ENCODE results near the gene SOX1.

The SOX1 gene

DNA sequence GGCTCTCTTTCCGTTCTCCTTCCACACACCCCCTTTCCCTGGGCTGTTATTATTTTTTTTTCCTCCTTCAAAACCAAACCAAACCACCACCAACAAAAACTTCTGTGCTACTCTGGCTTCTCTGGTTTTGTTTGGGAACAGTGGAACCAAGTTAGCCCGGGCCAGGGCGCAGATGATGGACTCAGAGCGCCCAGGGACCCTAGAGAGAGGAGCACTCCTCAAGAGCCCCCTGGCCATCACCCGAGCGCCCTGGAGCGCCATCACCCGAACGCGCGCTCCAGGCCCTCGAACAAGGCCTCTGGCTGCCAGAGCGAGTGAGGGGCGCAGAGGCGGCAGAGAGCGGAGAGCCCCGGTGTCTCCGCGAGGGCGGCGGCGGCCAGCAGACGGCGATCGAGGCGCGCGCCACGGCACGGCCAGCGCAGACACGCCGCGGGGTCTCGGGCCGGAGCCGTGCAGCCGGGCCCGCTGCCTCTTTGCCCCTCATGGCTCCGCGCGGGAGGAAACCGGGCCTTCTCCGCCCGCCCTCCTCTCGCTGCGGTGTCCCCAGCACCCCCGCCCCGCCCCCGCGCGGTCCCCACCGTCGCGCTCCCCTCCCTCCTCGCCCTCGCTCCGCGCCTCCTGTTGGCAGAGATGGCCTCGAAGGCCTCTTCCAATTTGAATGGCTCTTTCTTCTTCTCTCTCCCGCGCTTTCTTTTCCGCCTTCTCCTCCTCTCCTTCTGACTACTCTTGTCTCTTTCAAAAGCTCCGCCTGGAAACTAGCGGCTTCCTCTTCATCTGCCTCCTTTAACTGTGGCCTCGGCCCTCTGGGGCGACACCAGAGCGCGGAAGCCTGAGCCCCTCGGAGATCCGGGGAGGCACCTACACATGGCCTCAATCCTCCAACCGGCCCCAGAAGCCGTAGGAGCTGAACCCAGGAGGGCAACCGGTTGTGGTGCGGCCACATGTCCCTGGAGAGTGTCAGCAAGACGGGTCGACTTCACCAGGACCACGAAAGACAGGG, 4.1 kb upstream of the SOX1 start:
- no peaks in the 10 kb centered on the region for H3K9me3 Mint-ChIP-seq
- H3K27ac Mint-ChIP-seq: no peak overlapping the region
- intact Hi-C loops (cut with micrococcal nuclease): no loop called here
- no peaks in the 10 kb centered on the region for H3K36me3 Mint-ChIP-seq (ENCODE audit: low read depth)
- no peak overlapping the region for H3K4me3 Mint-ChIP-seq
- H3K4me1 Mint-ChIP-seq (ENCODE audit: low read depth): no peaks in the 10 kb centered on the region
- H3K27me3 Mint-ChIP-seq: peaks cover 92% of the 10 kb centered on the region

DNA sequence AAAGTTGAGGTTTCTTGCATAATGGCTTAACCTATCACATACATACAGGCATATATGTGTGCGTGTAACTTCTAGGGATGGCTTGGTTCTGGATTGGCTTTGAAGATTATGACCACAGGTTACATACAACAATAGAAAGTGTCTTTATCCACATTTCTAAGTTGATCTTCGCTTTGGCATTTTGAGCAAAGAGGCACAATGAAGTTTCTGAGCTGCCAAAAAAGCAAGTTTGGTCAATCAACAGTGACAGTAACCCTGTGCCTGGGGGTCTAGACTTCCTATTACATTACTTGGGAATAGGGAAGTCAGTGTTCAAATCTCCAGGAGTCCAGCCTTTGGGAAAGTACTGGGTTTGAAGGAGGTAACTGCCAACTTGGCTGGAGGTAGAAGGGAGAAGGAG, 3.1 kb upstream of the SOX1 start:
- intact Hi-C loops (cut with micrococcal nuclease): no loop called here
- no peak overlapping the region for H3K4me3 Mint-ChIP-seq
- no peak overlapping the region for H3K27ac Mint-ChIP-seq

DNA sequence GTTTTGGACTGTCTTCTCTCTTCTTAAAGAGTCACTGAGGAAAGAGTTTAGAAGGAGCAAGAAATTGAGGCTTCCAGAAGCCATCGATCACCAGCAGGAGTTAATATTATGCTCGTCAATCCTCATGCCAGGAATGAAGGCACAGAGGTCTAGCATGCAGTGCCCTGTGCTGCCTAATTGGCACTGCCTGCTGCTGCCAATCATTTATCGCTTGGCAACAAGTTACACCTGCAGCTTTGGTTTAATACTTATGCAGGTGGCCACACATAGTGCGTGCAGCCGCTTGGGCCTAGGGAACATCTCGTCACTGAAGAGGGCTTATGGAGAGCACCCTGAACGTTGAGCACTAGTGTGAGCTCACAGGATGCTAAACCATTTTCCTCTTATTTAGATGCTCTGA, 2.7 kb upstream of the SOX1 start:
- H3K9me3 Mint-ChIP-seq: no peaks in the 10 kb centered on the region
- H3K36me3 Mint-ChIP-seq (ENCODE audit: low read depth): no peaks in the 10 kb centered on the region
- intact Hi-C loops (cut with micrococcal nuclease): no loop called here
- H3K4me3 Mint-ChIP-seq: no peak overlapping the region
- H3K4me1 Mint-ChIP-seq (ENCODE audit: low read depth): no peaks in the 10 kb centered on the region
- H3K27ac Mint-ChIP-seq: no peak overlapping the region
- peaks cover 83% of the 10 kb centered on the region for H3K27me3 Mint-ChIP-seq

More for the DNA sequence above, 3.1 kb upstream of the SOX1 start:
- H3K9me3 Mint-ChIP-seq: no peaks in the 10 kb centered on the region
- H3K36me3 Mint-ChIP-seq (ENCODE audit: low read depth): no peaks in the 10 kb centered on the region
- H3K4me1 Mint-ChIP-seq (ENCODE audit: low read depth): no peaks in the 10 kb centered on the region
- peaks cover 83% of the 10 kb centered on the region for H3K27me3 Mint-ChIP-seq

DNA sequence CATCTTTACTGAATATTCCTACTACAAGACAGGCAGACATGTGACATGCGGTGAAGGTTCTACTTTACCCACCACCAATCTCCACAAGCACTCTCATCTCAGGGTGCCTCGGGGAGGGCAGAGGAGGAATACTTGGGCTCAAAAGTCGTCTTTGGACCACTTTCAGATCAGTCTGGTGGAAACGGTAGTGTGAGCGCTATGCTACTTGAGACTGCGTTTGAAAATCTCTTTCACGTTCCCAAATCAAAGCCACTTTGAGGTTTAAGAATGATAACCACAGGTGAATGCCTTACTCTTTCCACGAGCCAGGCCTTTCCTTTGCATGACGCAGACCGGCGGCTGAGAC, 1.5 kb upstream of the SOX1 start:
- intact Hi-C loops (cut with micrococcal nuclease): no loop called here
- Mint-ChIP-seq H3K27me3 (peaks cover 81% of the 10 kb centered on the region), H3K4me3 (no peak overlapping the region), H3K9me3 (no peaks in the 10 kb centered on the region), H3K4me1 (ENCODE audit: low read depth) (no peaks in the 10 kb centered on the region), H3K27ac (no peak overlapping the region), H3K36me3 (ENCODE audit: low read depth) (no peaks in the 10 kb centered on the region)

DNA sequence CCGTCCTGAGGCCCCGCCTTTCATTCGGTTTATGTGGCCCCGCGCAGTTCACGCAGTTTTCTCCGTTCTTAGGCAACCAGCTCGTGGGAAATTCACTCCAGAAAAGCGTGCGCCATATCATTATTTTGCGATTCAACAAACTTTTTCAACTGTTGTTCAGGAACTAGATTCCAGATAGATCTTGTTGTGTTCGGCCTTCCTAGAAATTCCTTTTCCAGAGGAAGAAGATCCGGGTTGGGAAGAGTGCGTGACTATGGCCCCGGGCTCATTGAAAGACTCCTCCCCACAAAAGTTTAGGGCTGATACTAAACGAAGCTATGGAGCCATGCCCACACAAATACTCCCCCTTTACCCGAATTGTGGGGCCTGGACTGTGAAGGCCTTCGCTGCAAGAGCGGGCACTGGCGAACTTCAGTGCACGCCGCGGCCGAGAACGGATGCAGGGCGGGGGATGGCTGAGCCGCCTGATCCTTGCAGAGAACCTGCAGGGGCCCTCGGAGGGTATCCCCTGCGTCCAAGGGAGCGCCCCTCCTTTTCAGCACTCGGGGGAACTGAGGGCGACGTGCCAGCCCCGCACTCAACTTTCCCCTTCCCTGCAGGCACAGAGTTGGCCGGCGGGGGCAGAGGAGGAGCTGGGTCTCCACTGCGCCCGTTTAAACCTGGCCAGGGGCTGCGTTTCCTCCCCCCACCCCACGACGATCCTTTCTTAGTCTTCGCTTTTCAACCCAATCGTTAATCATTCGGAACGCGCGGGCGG, 904 bp upstream of the SOX1 start:
- H3K27me3 Mint-ChIP-seq: peaks cover 81% of the 10 kb centered on the region
- no peaks in the 10 kb centered on the region for H3K9me3 Mint-ChIP-seq
- intact Hi-C loops (cut with micrococcal nuclease): no loop called here
- H3K4me3 Mint-ChIP-seq: peak overlapping the region; percentile 38
- H3K36me3 Mint-ChIP-seq (ENCODE audit: low read depth): no peaks in the 10 kb centered on the region
- H3K4me1 Mint-ChIP-seq (ENCODE audit: low read depth): no peaks in the 10 kb centered on the region
- H3K27ac Mint-ChIP-seq: no peak overlapping the region

DNA sequence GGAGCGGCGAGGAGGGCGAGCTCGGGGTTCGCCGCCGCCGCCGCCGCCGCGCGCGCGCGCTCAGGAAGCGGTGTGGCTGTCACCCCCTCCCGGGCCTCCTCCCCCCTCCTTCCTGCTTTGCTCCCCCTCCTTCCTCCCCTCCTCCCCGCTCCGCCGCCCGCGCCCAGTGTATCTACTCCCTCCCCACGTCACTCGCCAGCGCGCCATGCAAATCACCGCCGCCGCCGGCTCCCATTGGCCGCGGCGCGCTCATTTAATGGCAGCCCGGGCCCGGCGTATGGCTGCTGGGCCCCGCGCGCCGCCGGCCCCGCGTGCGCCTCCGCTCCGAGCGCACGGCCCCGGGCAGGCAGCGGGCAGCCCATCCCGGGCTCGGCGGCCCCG, 335 bp upstream of the SOX1 start:
- no peaks in the 10 kb centered on the region for H3K4me1 Mint-ChIP-seq (ENCODE audit: low read depth)
- peak overlapping the region; percentile 38 for H3K4me3 Mint-ChIP-seq
- H3K9me3 Mint-ChIP-seq: no peaks in the 10 kb centered on the region
- H3K27me3 Mint-ChIP-seq: peaks cover 81% of the 10 kb centered on the region
- intact Hi-C loops (cut with micrococcal nuclease): no loop called here
- no peaks in the 10 kb centered on the region for H3K36me3 Mint-ChIP-seq (ENCODE audit: low read depth)
- H3K27ac Mint-ChIP-seq: no peak overlapping the region

DNA sequence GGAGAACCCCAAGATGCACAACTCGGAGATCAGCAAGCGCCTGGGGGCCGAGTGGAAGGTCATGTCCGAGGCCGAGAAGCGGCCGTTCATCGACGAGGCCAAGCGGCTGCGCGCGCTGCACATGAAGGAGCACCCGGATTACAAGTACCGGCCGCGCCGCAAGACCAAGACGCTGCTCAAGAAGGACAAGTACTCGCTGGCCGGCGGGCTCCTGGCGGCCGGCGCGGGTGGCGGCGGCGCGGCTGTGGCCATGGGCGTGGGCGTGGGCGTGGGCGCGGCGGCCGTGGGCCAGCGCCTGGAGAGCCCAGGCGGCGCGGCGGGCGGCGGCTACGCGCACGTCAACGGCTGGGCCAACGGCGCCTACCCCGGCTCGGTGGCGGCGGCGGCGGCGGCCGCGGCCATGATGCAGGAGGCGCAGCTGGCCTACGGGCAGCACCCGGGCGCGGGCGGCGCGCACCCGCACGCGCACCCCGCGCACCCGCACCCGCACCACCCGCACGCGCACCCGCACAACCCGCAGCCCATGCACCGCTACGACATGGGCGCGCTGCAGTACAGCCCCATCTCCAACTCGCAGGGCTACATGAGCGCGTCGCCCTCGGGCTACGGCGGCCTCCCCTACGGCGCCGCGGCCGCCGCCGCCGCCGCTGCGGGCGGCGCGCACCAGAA, 1.1 kb downstream of the SOX1 start:
- intact Hi-C loops (cut with micrococcal nuclease): no loop called here
- peaks cover 81% of the 10 kb centered on the region for H3K27me3 Mint-ChIP-seq
- H3K4me1 Mint-ChIP-seq (ENCODE audit: low read depth): no peaks in the 10 kb centered on the region
- H3K4me3 Mint-ChIP-seq: no peak overlapping the region
- H3K36me3 Mint-ChIP-seq (ENCODE audit: low read depth): no peaks in the 10 kb centered on the region
- H3K9me3 Mint-ChIP-seq: no peaks in the 10 kb centered on the region
- H3K27ac Mint-ChIP-seq: no peak overlapping the region

DNA sequence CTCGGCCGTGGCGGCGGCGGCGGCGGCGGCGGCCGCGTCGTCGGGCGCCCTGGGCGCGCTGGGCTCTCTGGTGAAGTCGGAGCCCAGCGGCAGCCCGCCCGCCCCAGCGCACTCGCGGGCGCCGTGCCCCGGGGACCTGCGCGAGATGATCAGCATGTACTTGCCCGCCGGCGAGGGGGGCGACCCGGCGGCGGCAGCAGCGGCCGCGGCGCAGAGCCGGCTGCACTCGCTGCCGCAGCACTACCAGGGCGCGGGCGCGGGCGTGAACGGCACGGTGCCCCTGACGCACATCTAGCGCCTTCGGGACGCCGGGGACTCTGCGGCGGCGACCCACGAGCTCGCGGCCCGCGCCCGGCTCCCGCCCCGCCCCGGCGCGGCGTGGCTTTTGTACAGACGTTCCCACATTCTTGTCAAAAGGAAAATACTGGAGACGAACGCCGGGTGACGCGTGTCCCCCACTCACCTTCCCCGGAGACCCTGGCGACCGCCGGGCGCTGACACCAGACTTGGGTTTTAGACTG, 1.7 kb downstream of the SOX1 start:
- H3K4me3 Mint-ChIP-seq: no peak overlapping the region
- H3K9me3 Mint-ChIP-seq: no peaks in the 10 kb centered on the region
- intact Hi-C loops (cut with micrococcal nuclease): no loop called here
- no peaks in the 10 kb centered on the region for H3K4me1 Mint-ChIP-seq (ENCODE audit: low read depth)
- H3K27me3 Mint-ChIP-seq: peaks cover 81% of the 10 kb centered on the region
- H3K36me3 Mint-ChIP-seq (ENCODE audit: low read depth): no peaks in the 10 kb centered on the region
- no peak overlapping the region for H3K27ac Mint-ChIP-seq

DNA sequence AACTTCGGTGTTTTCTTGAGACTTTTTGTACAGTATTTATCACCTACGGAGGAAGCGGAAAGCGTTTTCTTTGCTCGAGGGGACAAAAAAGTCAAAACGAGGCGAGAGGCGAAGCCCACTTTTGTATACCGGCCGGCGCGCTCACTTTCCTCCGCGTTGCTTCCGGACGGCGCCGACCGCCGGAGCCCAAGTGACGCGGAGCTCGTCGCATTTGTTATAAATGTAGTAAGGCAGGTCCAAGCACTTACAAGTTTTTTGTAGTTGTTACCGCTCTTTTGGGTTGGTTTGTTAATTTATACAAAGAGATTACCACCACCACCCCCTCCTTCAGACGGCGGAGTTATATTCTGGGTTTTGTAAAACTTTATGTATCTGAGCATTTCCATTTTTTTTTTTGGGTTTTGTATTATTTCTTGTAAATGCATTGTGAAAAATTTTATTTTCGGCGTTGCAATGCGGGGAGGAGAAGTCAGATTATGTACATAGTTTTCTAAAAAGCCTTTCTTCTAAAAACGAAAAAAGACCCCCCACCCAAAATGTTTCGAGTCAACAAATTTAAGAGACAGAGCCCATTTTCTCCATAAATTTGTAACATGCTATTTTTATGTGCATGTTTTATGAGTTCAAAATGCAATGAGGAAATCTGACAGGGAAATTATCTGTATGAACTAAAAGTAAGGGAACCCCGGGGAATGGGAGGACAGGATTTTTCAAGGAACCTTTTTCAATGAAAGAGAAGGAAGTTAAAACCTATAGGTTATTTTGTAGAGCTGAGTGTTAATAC, 2.3 kb downstream of the SOX1 start:
- Mint-ChIP-seq H3K27me3 (peaks cover 81% of the 10 kb centered on the region), H3K27ac (no peak overlapping the region)

DNA sequence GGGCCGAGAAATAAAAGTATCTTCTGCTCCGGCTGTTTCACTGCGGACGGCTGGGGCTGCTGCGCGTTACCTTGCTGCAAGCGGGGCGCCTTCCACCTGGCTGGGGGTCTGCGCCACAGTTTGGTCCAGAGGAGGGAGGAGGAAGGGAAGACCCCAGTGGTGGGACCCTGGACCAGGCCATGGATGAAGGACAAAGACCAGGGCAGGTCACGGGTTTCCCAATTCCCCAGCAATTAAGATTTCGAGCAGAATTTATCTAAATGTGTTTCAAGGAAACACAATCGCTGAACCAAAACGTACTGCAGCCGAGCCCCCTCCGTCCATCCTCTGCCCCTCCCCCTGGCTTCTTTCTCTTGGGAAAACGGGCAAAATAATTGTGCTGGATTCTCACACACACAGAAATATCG, 2.9 kb downstream of the SOX1 start:
- intact Hi-C loops (cut with micrococcal nuclease): no loop called here
- H3K4me3 Mint-ChIP-seq: no peak overlapping the region
- no peak overlapping the region for H3K27ac Mint-ChIP-seq
- H3K9me3 Mint-ChIP-seq: no peaks in the 10 kb centered on the region
- H3K27me3 Mint-ChIP-seq: peaks cover 83% of the 10 kb centered on the region
- H3K36me3 Mint-ChIP-seq (ENCODE audit: low read depth): no peaks in the 10 kb centered on the region
- H3K4me1 Mint-ChIP-seq (ENCODE audit: low read depth): no peaks in the 10 kb centered on the region

More for the DNA sequence above, 2.3 kb downstream of the SOX1 start:
- Mint-ChIP-seq H3K4me3 (no peak overlapping the region), H3K9me3 (no peaks in the 10 kb centered on the region), H3K4me1 (ENCODE audit: low read depth) (no peaks in the 10 kb centered on the region), H3K36me3 (ENCODE audit: low read depth) (no peaks in the 10 kb centered on the region)
- intact Hi-C loops (cut with micrococcal nuclease): no loop called here

DNA sequence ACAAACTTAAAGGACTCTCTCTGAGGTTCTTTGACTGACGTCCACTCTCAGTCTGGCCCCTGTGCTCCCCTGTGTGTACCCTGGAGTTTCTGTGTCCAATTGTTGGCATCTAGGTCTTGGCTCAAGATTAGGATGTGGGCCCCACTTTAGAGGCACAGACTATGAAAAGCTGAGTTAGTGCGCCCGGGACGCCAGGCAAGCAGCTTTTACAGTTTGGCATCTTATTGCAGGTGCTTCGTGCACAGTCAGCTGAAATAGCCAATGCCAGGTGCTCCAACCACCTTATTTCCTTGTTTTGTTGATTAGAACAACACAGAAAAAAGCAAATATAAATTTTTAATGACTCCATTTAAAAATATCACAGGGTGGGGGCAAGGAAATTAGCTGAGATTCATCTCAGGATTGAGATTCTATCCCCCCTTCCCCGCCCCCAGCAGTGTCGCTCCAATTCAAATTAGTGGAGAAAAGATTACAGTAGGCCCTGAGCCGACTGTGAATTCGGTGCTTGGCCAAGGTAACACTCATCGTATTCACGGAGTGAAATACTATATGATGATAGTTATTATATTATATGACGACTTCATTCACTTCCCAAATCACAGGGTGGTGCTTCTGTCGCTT, 4.3 kb downstream of the SOX1 start:
- no peaks in the 10 kb centered on the region for H3K4me1 Mint-ChIP-seq (ENCODE audit: low read depth)
- no peaks in the 10 kb centered on the region for H3K9me3 Mint-ChIP-seq
- no peak overlapping the region for H3K27ac Mint-ChIP-seq
- no peak overlapping the region for H3K4me3 Mint-ChIP-seq
- peaks cover 84% of the 10 kb centered on the region for H3K27me3 Mint-ChIP-seq
- intact Hi-C loops (cut with micrococcal nuclease): no loop called here
- H3K36me3 Mint-ChIP-seq (ENCODE audit: low read depth): no peaks in the 10 kb centered on the region

DNA sequence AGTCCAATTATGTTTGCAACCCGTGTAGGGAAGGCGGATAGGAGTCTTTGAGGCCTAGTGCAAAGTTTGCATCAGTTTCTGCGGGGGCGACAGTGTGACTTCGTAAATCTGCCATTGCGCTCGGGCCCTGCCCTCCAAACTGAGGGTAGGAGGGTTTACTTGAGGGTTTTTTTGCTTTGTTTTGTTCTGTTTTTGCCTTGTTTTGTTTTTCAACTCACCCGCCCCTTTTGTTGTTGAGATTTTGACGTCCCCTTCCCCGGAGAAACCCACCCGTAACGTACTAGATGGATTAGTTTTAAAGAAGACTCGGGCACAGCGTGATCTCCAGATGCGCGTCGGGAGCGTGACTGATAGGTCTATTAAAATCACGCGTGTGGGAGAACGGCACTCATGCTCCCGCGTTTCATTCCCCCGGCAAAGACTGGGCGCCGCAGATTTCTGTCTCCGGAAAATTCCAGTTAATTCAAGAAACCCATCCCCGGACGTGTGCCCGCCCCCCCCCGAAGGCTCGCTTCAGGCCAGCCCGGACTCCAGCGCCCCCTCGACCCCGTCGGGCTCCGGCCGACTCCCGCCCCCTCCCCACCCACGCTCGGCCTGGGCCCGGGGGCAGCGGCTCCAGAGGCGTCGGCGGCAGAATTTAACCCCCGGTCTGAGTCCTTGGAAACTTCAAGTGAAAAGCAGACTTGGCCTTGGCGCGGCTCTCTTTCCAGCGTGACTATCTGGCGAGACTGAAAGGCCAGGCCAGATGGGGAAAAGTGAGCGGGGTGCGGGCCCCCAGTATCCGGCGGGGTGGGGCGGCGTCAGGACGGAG, 5.0 kb downstream of the SOX1 start:
- Mint-ChIP-seq H3K27me3 (peaks cover 80% of the 10 kb centered on the region), H3K4me1 (ENCODE audit: low read depth) (no peaks in the 10 kb centered on the region), H3K36me3 (ENCODE audit: low read depth) (no peaks in the 10 kb centered on the region), H3K9me3 (no peaks in the 10 kb centered on the region), H3K27ac (no peak overlapping the region), H3K4me3 (no peak overlapping the region)
- intact Hi-C loops (cut with micrococcal nuclease): no loop called here

Measured in dendritic cell treated with granulocyte-macrophage colony-stimulating factor and Interleukin-4, amounts not matched to agents 40 ng/mL and 50 ng/mL, for 4 days (primary cell).